SK-N-SH (cell line): ENCODE data around the gene THBS1. TPM values are rescaled to one million over a fixed set of nuclear protein-coding genes. Genes with fewer than 3 reads are reported as not detected.

Experiments used
- CTCF ChIA-PET: fragments of 300-600, 350-600 bp; formaldehyde crosslinking; extraction: SDS; loops from one replicate; lab custom pipeline; 2021; lab: Yijun Ruan, JAX
- POLR2A ChIA-PET: fragments of 350-600 bp; sonication (Branson Sonifier 250); formaldehyde crosslinking; extraction: SDS; loops from one replicate; lab custom pipeline; 2020; ENCODE audit warnings: antibody characterized with exemption, inconsistent platforms; lab: Yijun Ruan, JAX
- DNase-seq: peaks from one replicate; pipeline ENCODE4 v3.0.0; 2012
- H2AFZ ChIP-seq: fragments of 200-600 bp; sonication (generic); 2 replicates; pipeline ENCODE4 v1.8.1; 2016; ENCODE audit warnings: antibody characterized with exemption, mild to moderate bottlenecking, low read depth
- H3F3A ChIP-seq: fragments of 200-600 bp; sonication (generic); replicated peaks from 2 replicates; pipeline ENCODE3; 2016; ENCODE audit warnings: antibody characterized with exemption, mild to moderate bottlenecking; ENCODE audit not compliant: insufficient read depth
- H3K27ac ChIP-seq, 2 experiments: fragments of 200-500 bp in 1 of 2; fragments of 200-600 bp in 1 of 2; sonication (Bioruptor generic) in 1 of 2; sonication (generic), shearing (Covaris generic) in 1 of 2; 2 replicates each; pipeline versions ENCODE4 v1.5.1 to v1.6.1; 2014 to 2016; ENCODE audit warnings: low read depth in 2 of 2, inconsistent platforms in 1 of 2, low read length in 1 of 2, mild to moderate bottlenecking in 1 of 2, mixed read lengths in 1 of 2
- H3K27me3 ChIP-seq: fragments of 200-600 bp; sonication (generic), shearing (Covaris generic); 2 replicates; pipeline ENCODE4 v1.6.1; 2016; ENCODE audit warnings: mixed run types; ENCODE audit not compliant: insufficient read depth
- H3K36me3 ChIP-seq, 2 experiments: fragments of 200-500 bp in 1 of 2; fragments of 200-600 bp in 1 of 2; sonication (Bioruptor generic) in 1 of 2; sonication (generic) in 1 of 2; replicated peaks in 1 of 2; 2 replicates each; pipeline versions ENCODE3 to v1.5.1; 2014 to 2016; ENCODE audit warnings: low read length in 1 of 2, mild to moderate bottlenecking in 1 of 2; ENCODE audit not compliant: insufficient read depth in 2 of 2, control insufficient read depth in 1 of 2
- H3K4me1 ChIP-seq, 2 experiments: fragments of 200-500 bp in 1 of 2; fragments of 200-600 bp in 1 of 2; sonication (Bioruptor generic) in 1 of 2; sonication (generic), shearing (Covaris generic) in 1 of 2; 2 replicates each; pipeline versions ENCODE4 v1.5.1 to v1.6.1; 2014 to 2016; ENCODE audit warnings: low read depth in 1 of 2, low read length in 1 of 2, mixed run types in 1 of 2; ENCODE audit not compliant: insufficient read depth in 2 of 2, control insufficient read depth in 1 of 2
- H3K4me2 ChIP-seq: fragments of 200-600 bp; sonication (generic), shearing (Covaris generic); 2 replicates; pipeline ENCODE4 v1.6.1; 2017; ENCODE audit warnings: mixed run types
- H3K4me3 ChIP-seq, 2 experiments: fragments of 200-500 bp in 1 of 2; fragments of 200-600 bp in 1 of 2; sonication (Bioruptor generic) in 1 of 2; sonication (generic), shearing (Covaris generic) in 1 of 2; 2 replicates each; pipeline versions ENCODE4 v1.5.1 to v1.8.1; 2014 to 2016; ENCODE audit warnings: low read depth in 2 of 2, inconsistent platforms in 1 of 2, low read length in 1 of 2, mild to moderate bottlenecking in 1 of 2, mixed read lengths in 1 of 2, moderate library complexity in 1 of 2
- H3K79me2 ChIP-seq: fragments of 200-600 bp; sonication (generic); 2 replicates; pipeline ENCODE4 v1.8.1; 2017; ENCODE audit warnings: mild to moderate bottlenecking; ENCODE audit not compliant: insufficient read depth
- H3K9ac ChIP-seq: fragments of 200-600 bp; sonication (generic); 2 replicates; pipeline ENCODE4 v1.6.1; 2017; ENCODE audit warnings: mixed run types
- H3K9me2 ChIP-seq: fragments of 200-600 bp; sonication (generic); 2 replicates; pipeline ENCODE4 v1.6.1; 2017; ENCODE audit warnings: mixed run types
- H3K9me3 ChIP-seq: fragments of 200-600 bp; sonication (generic); 2 replicates; pipeline ENCODE4 v1.6.1; 2017; ENCODE audit warnings: mixed run types, mild to moderate bottlenecking, moderate library complexity
- H4K20me1 ChIP-seq: fragments of 200-600 bp; sonication (generic); 2 replicates; pipeline ENCODE4 v1.6.1; 2017; ENCODE audit warnings: mild to moderate bottlenecking, mixed run types; ENCODE audit not compliant: insufficient read depth
- ELF1 ChIP-seq: IDR thresholded peaks from 2 replicates; pipeline ENCODE4 v1.4.0; 2012
- EP300 ChIP-seq, 2 experiments: IDR thresholded peaks; 2 replicates each; pipeline versions ENCODE4 v1.4.0 to v1.6.1; 2012; ENCODE audit warnings: borderline replicate concordance in 1 of 2, low read depth in 1 of 2, low read length in 1 of 2
- EZH2phosphoT487 ChIP-seq: fragments of 200-600 bp; sonication (generic); IDR thresholded peaks from 2 replicates; pipeline ENCODE4 v1.6.1; 2017; ENCODE audit warnings: low read depth, mixed run types, mild to moderate bottlenecking, antibody characterized with exemption, moderate library complexity, borderline replicate concordance
- FOXM1 ChIP-seq: IDR thresholded peaks from 2 replicates; pipeline ENCODE4 v1.4.0; 2012; ENCODE audit warnings: low read depth, mild to moderate bottlenecking
- GABPA ChIP-seq: IDR thresholded peaks from 2 replicates; pipeline ENCODE4 v1.4.0; 2012; ENCODE audit warnings: low read depth, mild to moderate bottlenecking
- JUND ChIP-seq: IDR thresholded peaks from 2 replicates; pipeline ENCODE4 v1.4.0; 2012
- MEF2A ChIP-seq: IDR thresholded peaks from 2 replicates; pipeline ENCODE4 v1.4.0; 2012; ENCODE audit warnings: low read depth, borderline replicate concordance
- MXI1 ChIP-seq: IDR thresholded peaks from 2 replicates; pipeline ENCODE4 v1.6.1; 2012; ENCODE audit warnings: mild to moderate bottlenecking, low read depth, low read length, improper control_type of control experiment
- NFIC ChIP-seq: IDR thresholded peaks from 2 replicates; pipeline ENCODE4 v1.4.0; 2012; ENCODE audit warnings: borderline replicate concordance
- POLR2AphosphoS5 ChIP-seq: IDR thresholded peaks from 2 replicates; pipeline ENCODE4 v1.6.1; 2012; ENCODE audit warnings: low read depth, low read length
- RAD21 ChIP-seq: IDR thresholded peaks from 2 replicates; pipeline ENCODE4 v1.6.1; 2012; ENCODE audit warnings: mild to moderate bottlenecking, low read length
- RCOR1 ChIP-seq: fragments of 150-350 bp; IDR thresholded peaks from 2 replicates; pipeline ENCODE4 v1.6.1; 2017; ENCODE audit warnings: antibody characterized with exemption, low read length
- RFX5 ChIP-seq: IDR thresholded peaks from 2 replicates; pipeline ENCODE4 v1.6.1; 2012; ENCODE audit warnings: mild to moderate bottlenecking, improper control_type of control experiment, low read length
- TAF1 ChIP-seq: IDR thresholded peaks from 2 replicates; pipeline ENCODE4 v1.6.1; 2012; ENCODE audit warnings: low read depth, mild to moderate bottlenecking, low read length, moderate library complexity, borderline replicate concordance
- TCF12 ChIP-seq: IDR thresholded peaks from 2 replicates; pipeline ENCODE4 v1.4.0; 2012
- WGBS: methylation state at CpG from one replicate; pipeline ENCODE4 v1.1.6; 2017; ENCODE audit warnings: low lambda C conversion rate; 5-methylcytosine and 5-hydroxymethylcytosine counted together
- polyA plus RNA-seq, 3 experiments: library from polyadenylated mRNA; depleted of rRNA; stranded (reverse); fragments of >200 nt; gene quantifications; 2 replicates each; pipeline ENCODE4 v1.2.3, GENCODE V29; 2012
- TF ChIP-seq, protein P1 (sequence below): fragments of 150-350 bp; IDR thresholded peaks from 2 replicates; pipeline ENCODE4 v1.6.1; 2016; ENCODE audit warnings: mild to moderate bottlenecking, low read depth, low read length

THBS1 gene
- polyA plus RNA-seq, 1 of the 3 experiments (the other 2 are of a cell fraction) = 117 TPM

DNA sequence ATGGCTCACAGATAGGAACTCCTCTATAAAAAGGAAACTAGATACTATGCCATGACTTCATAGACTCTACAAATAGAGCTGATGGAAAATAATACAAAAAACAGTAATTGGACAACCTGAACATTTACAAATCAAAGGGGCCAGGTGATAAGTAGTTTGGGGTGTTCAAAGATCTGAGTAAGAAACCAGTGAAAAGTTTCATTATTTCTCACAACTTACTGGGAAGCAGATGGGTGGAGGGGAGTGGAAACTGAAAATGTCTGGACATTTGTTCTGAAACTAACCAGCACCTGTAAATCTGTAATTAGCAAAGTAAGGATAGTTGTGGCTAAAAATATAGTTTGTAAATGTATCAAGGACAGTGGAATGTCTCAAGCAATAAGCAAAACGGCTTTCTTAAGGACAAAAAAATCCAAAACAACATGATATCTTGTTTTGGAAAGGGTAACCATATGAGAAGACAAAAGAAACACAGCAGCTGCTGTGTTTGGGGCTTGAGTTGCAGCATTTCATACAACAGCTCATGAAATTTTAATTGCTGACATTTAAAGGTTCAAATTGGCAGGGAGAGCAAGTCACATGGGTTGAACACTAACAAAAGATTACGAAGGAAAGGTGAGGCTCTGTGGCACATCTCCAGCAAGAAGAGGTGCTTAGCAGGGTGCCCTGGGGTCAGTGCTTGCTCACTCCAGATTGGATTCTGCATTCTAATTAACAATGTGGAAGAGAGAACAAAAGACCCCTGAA, 26.8 kb upstream of the THBS1 start (continued):
- no peak for TF ChIP-seq RCOR1
- no peak for TF ChIP-seq TCF12
- no peak for TF ChIP-seq JUND
- no peak for TF ChIP-seq RFX5
- TF ChIP-seq TAF1 = no peak
- TF ChIP-seq FOXM1 = no peak
- TF ChIP-seq POLR2AphosphoS5 = no peak

DNA sequence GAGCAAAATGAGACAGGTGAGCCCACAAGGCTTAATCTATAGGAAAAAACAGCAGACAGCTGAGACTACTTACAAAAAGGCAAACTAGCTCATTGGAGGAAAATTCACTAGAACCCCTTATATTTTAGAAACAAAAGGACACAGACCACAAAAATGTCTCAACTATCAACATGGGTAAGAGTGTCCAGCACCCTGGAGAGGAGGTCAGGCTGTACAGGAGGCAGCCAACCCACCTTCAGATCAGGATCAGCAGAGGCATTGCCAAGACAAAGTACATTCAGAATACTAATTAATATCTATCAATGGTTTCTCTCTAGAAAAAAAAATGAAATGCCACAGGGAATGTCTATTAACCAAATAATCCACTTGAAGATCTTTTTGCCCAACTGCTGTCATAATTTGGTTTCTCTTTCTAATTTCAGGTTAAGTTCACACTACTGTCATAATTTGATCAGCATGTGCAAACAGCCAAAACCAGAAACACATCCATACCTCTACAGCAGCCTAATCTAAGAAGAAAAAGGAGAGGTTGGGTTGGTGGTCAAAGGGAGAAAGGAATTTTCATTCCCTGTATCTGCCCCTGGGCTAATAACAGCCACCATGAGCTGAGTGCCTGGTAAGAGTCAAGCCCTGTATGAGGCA, 26.0 kb upstream of the THBS1 start:
- Histone ChIP-seq H3K9ac (no peak overlapping the region), H3K9me2 (no peaks in the 10 kb centered on the region), H3K9me3 (no peaks in the 10 kb centered on the region), H3K4me1 (no peaks in the 10 kb centered on the region; a peak in 1 of 4 replicates), H3F3A (no peaks in the 10 kb centered on the region), H3K27me3 (no peaks in the 10 kb centered on the region), H3K4me2 (no peak overlapping the region), H2AFZ (no peak overlapping the region), H3K4me3 (no peak overlapping the region), H4K20me1 (no peaks in the 10 kb centered on the region), H3K79me2 (no peaks in the 10 kb centered on the region), H3K27ac (no peak overlapping the region), H3K36me3 (no peaks in the 10 kb centered on the region)
- DNase-seq = no peak
- POLR2A ChIA-PET = no interaction called here
- CTCF ChIA-PET = interaction anchor here (1.1 to 2.4 kb wide), 2 partner anchors 13 to 26 kb away, joined by 3 to 8 read pairs; partner anchors contain the start of gene THBS1
- TF ChIP-seq RAD21 (no peak), ELF1 (no peak), MEF2A (no peak)

DNA sequence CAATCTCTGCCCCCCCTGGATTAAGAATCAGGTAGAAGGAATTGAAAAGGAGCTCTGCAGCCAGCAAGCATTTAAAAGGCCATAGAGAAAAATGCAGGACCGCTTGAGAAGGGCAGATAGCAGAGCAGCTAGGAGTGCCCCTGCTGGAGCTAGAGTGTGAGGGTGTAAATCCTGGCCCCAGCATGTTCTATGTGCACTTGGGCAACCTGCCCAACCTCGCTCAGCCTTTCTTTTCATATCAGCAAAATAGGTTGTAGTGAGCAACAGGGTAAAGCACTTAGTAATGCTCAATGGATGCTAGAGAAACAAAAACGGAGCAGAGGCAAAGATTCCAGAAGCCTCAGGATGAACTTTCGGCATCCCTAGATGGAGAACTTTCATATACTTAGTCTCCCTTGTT, 25.0 kb upstream of the THBS1 start:
- CTCF ChIA-PET = interaction anchor here (1.1 kb wide), 1 partner anchor 14 kb away, joined by 3 read pairs; no protein-coding TSS in a partner anchor
- Histone ChIP-seq H3F3A (no peaks in the 10 kb centered on the region), H3K27ac (no peak overlapping the region), H3K9me3 (no peaks in the 10 kb centered on the region), H3K36me3 (no peaks in the 10 kb centered on the region), H3K9me2 (no peaks in the 10 kb centered on the region), H2AFZ (no peak overlapping the region), H4K20me1 (no peaks in the 10 kb centered on the region), H3K4me1 (no peaks in the 10 kb centered on the region; a peak in 1 of 4 replicates)
- 92% methylated on average over 4 of the region's 4 CpGs for WGBS
- POLR2A ChIA-PET = no interaction called here
- TF ChIP-seq FOXM1 = no peak
- no peak for TF ChIP-seq ELF1
- TF ChIP-seq, protein P1, sequence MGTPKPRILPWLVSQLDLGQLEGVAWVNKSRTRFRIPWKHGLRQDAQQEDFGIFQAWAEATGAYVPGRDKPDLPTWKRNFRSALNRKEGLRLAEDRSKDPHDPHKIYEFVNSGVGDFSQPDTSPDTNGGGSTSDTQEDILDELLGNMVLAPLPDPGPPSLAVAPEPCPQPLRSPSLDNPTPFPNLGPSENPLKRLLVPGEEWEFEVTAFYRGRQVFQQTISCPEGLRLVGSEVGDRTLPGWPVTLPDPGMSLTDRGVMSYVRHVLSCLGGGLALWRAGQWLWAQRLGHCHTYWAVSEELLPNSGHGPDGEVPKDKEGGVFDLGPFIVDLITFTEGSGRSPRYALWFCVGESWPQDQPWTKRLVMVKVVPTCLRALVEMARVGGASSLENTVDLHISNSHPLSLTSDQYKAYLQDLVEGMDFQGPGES = no peak
- TF ChIP-seq EZH2phosphoT487 = no peak
- TF ChIP-seq MXI1 = no peak
- TF ChIP-seq GABPA = no peak
- no peak for TF ChIP-seq EP300 (IDR thresholded peaks at IDR 0.05; ENCODE audit: borderline replicate concordance in 1 of 2, low read depth in 1 of 2, low read length in 1 of 2)
- no peak for TF ChIP-seq NFIC
- TF ChIP-seq, all 33 proteins: peak for 0
- H3K4me2 ChIP-seq = no peak overlapping the region
- no peak overlapping the region for H3K9ac ChIP-seq
- no peaks in the 10 kb centered on the region for H3K27me3 ChIP-seq
- DNase-seq = no peak
- no peaks in the 10 kb centered on the region for H3K79me2 ChIP-seq
- H3K4me3 ChIP-seq = no peak overlapping the region
